Embryonic facial prominence (tissue), 1 donor: ENCODE data around the gene SPINT4.

Source experiments
- DNase-seq: peaks from one replicate; pipeline ENCODE4 v3.0.0-alpha.2; 2016; ENCODE audit errors: extremely low spot score

The SPINT4 gene

DNA sequence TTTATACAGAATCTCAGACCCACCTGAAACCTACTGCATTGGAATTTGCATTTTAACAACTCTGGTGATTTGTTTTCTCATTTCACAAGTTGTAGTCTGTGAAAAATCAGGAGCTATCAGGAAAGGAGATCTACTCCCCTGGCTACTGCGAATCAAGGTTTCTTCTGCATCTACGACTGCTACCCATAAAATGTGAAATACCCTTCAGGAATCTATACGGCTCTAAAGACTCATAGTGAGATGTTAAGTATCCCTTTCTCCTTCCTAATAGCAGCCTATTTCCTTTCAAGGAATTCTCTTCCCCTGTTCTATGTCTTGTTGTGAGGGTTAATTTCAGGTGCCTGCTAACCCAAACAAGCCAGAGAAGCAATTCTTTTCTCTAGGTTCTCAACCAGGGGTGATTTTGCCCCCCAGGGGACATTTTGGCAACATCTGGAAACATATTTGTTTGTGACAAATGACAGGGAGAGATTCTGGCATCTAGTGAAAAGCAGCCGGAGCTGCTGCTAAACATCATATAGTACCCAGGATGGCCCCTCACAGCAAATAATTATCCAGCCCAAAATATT, 43.2 kb downstream of the SPINT4 start:
- DNase-seq: no peak

DNA sequence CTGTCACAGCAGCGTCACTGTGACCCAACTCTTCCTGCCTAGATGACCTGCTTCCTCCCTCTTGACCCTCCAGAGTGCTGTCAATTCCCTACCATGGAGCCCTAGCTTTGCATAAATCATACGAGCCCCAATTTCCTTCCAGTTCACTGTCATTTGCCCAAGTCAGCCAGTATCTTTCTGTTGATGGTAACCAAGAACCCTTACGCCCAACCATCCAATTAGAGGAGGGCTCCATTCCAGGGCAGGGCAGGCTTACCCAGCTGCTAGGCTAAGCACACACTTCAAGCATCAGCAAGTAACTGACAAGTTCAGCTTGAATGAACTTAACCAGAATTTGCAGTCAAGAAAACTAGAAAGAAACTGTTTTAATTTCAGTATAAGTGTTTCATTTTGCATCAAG, 43.8 kb downstream of the SPINT4 start:
- DNase-seq: no peak

DNA sequence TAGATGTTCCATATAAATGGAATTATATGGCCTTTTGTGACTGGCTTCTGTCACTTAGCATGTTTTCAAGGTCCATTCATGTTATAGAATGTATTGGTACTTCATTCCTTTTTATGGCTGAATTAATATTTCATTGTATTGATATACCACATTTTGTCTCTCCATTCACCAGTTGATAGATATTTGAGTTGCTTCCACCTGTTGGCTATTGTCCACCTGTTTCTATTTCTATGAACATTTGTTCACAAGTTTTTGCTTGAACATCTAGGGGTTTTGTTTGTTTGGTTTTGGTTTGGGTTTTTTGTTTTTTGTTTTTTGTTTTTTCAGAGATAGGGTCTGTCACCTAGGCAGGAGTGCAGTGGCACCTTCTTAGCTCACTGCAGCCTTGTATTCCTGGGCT, 46.3 kb downstream of the SPINT4 start:
- DNase-seq: no peak

DNA sequence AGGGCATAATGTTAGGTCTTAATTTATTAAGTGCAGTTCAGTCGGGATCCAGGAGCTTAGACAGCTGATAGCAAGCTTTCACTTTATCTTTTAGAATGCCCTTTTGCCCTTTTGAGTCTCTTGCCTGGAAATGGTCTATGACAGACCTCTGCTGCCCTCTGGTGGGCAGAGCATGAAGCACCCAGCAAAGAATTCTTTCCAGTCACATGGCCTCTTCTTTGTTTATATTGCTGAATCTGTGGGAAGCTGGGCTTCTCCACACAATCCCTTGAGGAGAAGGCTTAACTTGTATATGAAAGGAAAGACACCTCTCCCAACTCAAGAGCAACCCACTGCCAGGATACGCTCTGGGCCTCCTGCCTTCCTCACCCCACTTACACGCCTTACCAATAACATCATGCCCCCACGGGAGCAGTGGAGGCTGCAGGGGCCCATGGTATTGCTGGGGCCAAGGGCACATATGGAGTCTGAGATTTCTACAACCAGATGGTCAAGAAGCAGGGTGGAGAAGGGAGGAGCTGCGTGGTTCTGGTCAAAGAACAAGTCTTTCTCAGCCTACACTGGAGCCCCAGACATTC, 49.1 kb downstream of the SPINT4 start:
- peak; percentile 39 for DNase-seq

DNA sequence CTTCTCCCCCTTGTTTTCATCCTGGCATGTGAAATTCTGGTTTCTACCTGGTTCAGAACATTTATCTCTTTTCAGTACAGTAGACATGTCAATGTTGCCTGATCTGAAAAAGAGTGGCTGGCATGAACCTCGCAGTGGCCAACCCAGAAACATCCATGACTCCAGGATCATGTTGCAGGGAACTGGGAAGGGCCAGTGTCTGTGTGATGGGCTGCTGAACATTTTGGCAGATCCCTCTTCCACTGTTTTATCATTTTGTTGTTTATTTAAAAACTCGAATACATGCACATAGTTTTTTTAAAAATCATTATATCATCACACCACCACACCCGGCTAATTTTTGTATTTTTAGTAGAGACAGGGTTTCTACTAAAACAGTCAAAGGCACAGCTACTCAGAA, 50.5 kb downstream of the SPINT4 start:
- DNase-seq: no peak

DNA sequence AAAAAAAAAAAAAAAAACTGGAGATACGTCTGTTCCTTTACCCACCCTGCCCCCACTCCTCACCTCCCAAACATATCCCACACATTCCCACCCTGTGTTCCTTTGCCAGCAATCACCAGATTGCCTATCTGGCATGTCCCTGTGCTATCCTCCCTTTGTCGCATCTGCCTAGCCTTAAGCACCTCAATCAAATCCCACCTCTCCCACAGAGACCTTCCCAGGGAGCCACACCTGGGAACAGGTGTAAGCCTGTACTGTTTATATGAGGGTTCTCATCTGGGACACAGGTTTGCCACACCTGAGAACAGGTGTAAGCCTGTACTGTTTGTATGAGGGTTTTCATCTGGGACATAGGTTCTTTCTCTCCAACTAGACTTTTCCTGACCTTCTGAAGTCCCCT, 52.8 kb downstream of the SPINT4 start:
- DNase-seq: no peak

DNA sequence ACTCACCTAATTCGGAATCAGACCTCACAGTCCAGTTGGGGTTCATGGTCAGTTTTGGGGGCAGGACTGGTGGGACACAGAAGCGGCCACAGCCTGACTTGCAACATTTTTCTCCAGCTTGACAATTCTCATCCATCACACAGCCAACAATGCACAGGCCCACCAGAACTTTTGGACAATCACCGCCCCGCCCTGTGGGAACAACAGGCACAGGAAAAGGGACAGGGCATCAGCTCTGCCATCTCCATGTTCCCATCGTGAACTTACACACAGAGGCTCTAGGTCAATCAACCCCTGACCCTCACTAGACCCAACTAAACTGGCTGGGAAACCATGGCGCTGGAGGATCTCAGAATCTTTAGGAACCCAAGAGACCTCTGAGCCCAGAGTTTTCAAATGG, 53.3 kb downstream of the SPINT4 start:
- no peak for DNase-seq
